Neural crest cell (in vitro differentiated cells): ENCODE measurements around the gene ATP5MK. TPM values are rescaled to one million over a fixed set of nuclear protein-coding genes. Genes with fewer than 3 reads are reported as not detected.

ENCODE experiments used
- DNase-seq: peaks from one replicate; pipeline ENCODE4 v3.0.0; 2021; ENCODE audit warnings: low read depth, mixed read lengths, low spot score
- H3K27ac Mint-ChIP-seq: one replicate; pipeline ENCODE4 v1.8.0; 2021; ENCODE audit warnings: mild to moderate bottlenecking, mixed read lengths; ENCODE audit not compliant: unreplicated experiment
- H3K27me3 Mint-ChIP-seq: 2 replicates; pipeline ENCODE4 v1.8.0; 2021; ENCODE audit warnings: low read depth, mild to moderate bottlenecking, mixed read lengths
- H3K36me3 Mint-ChIP-seq: 2 replicates; pipeline ENCODE4 v1.8.0; 2021; ENCODE audit warnings: low read depth, mild to moderate bottlenecking, mixed read lengths
- H3K4me1 Mint-ChIP-seq: 2 replicates; pipeline ENCODE4 v1.8.0; 2021; ENCODE audit warnings: mixed read lengths
- H3K4me3 Mint-ChIP-seq: one replicate; pipeline ENCODE4 v1.8.0; 2021; ENCODE audit warnings: mild to moderate bottlenecking, mixed read lengths
- H3K9me3 Mint-ChIP-seq: 2 replicates; pipeline ENCODE4 v1.8.0; 2021; ENCODE audit warnings: mixed read lengths
- CTCF ChIP-seq: fragments of 200-600 bp; sonication (generic); conservative IDR thresholded peaks from 2 replicates; pipeline ENCODE4 v1.5.0; 2021; ENCODE audit warnings: antibody characterized with exemption, mild to moderate bottlenecking
- total RNA-seq: library from RNA; stranded (reverse); gene quantifications from 2 replicates; pipeline ENCODE4 v1.2.1, GENCODE V29; 2021

ATP5MK gene
- total RNA-seq, 1 donor from 2014 or later = 263 TPM

GRCh38 chr10:103429647-103430046, 33.4 kb upstream of the ATP5MK start:
- H3K27me3 Mint-ChIP-seq = no peaks in the 10 kb centered on the region
- no peak overlapping the region for H3K27ac Mint-ChIP-seq

GRCh38 chr10:103428989-103429643, 32.8 kb upstream of the ATP5MK start:
- Mint-ChIP-seq H3K27me3 (no peaks in the 10 kb centered on the region), H3K27ac (no peak overlapping the region), H3K4me1 (no peaks in the 10 kb centered on the region), H3K4me3 (no peak overlapping the region), H3K9me3 (no peaks in the 10 kb centered on the region), H3K36me3 (peaks cover 15% of the 10 kb centered on the region)
- no peak for TF ChIP-seq CTCF
- DNase-seq = no peak

More at GRCh38 chr10:103429647-103430046, 33.4 kb upstream of the ATP5MK start:
- H3K9me3 Mint-ChIP-seq = no peaks in the 10 kb centered on the region
- TF ChIP-seq CTCF = no peak
- H3K4me3 Mint-ChIP-seq = no peak overlapping the region
- no peaks in the 10 kb centered on the region for H3K4me1 Mint-ChIP-seq
- DNase-seq = no peak
- peaks cover 11% of the 10 kb centered on the region for H3K36me3 Mint-ChIP-seq

- TF ChIP-seq CTCF = no peak
- no peaks in the 10 kb centered on the region for H3K27me3 Mint-ChIP-seq
- H3K4me1 Mint-ChIP-seq = no peaks in the 10 kb centered on the region
- no peak for DNase-seq
- H3K9me3 Mint-ChIP-seq = no peaks in the 10 kb centered on the region
- no peak overlapping the region for H3K27ac Mint-ChIP-seq
- peaks cover 16% of the 10 kb centered on the region for H3K36me3 Mint-ChIP-seq
- no peak overlapping the region for H3K4me3 Mint-ChIP-seq
Observed at GRCh38 chr10:103427866-103428265, 31.6 kb upstream of the ATP5MK start.

GRCh38 chr10:103423748-103424147, 27.5 kb upstream of the ATP5MK start:
- Mint-ChIP-seq H3K9me3 (no peaks in the 10 kb centered on the region), H3K4me3 (no peak overlapping the region), H3K36me3 (peaks cover 9% of the 10 kb centered on the region), H3K4me1 (no peaks in the 10 kb centered on the region), H3K27me3 (no peaks in the 10 kb centered on the region), H3K27ac (no peak overlapping the region)
- DNase-seq = no peak
- TF ChIP-seq CTCF = no peak

GRCh38 chr10:103419101-103419500, 22.8 kb upstream of the ATP5MK start:
- Mint-ChIP-seq H3K9me3 (no peaks in the 10 kb centered on the region), H3K36me3 (peaks cover 14% of the 10 kb centered on the region), H3K4me3 (no peak overlapping the region), H3K4me1 (no peaks in the 10 kb centered on the region), H3K27me3 (no peaks in the 10 kb centered on the region), H3K27ac (no peak overlapping the region)
- no peak for DNase-seq
- no peak for TF ChIP-seq CTCF
